ENCODE data around the gene CCL21.
"Not testable (repeated sequence)": the region's sequence is repeated elsewhere in the genome, so short reads cannot be mapped to it uniquely, and the experiment has no call there.

The CCL21 gene

GRCh38 chr9:34710023-34710422 lies at the start of gene CCL21:
Gene CCL21 (minus strand): TSS chr9:34710136. CDS start chr9:34710066, 70 bp downstream.
- no peak for DNase-seq

DNA sequence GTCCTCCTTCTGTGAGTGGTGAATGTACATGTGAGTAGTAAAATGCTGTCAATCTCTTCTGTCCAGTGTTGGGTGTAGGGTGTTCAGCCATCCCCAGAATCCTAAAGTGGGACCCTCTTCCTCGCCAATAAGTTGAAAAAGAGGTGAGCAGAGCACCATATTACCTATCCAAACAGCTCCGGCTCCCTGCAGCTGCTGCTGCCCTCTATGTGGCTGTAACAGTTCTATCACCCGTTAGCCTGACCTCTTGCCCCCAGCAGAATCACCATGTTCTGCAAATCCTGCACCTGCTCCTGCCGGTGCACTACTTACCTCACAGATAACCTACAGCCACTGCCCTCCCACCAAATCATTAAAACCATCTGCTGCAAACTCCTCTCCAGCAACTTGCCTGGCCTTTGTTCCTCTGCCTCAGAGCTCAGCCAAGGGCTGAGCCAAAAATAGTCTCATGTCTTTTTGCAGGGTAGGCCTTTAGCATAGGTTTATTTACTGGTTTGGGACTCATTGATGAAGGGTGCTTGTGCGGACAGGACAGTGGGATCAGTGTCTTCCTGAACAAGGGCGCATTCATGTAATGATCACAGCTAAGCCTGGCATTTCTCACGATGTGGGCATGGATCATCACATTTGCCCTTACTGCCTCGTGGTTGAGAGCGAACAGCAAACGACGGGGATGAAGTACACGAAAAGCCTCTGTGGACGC lies 49.6 kb upstream of the CCL21 start:
- DNase-seq, result no peak

DNA sequence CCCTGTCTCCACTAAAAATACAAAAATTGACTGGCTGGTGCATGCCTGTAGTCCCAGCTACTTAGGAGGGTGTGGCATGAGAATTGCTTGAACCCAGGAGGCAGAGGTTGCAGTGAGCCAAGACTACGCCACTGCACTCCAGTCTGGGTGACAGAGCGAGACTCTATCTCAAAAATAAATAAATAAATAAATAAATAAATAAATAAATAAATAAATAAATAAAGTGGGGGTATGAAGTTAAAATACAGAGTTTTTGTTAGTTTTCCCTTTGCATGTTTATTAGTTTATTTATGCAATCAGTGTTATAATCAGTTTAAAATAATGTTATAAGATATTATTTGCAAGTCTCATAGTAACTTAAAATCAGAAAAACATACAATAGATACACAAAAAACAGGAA lies 40.4 kb upstream of the CCL21 start:
- DNase-seq, result not testable (repeated sequence)

GRCh38 chr9:34746526-34746925 lies 36.6 kb upstream of the CCL21 start:
- DNase-seq, result no peak

- no peak for DNase-seq
Measured at GRCh38 chr9:34744295-34745221, 34.6 kb upstream of the CCL21 start.

GRCh38 chr9:34742710-34743109 lies 32.8 kb upstream of the CCL21 start:
- DNase-seq, result no peak

DNA sequence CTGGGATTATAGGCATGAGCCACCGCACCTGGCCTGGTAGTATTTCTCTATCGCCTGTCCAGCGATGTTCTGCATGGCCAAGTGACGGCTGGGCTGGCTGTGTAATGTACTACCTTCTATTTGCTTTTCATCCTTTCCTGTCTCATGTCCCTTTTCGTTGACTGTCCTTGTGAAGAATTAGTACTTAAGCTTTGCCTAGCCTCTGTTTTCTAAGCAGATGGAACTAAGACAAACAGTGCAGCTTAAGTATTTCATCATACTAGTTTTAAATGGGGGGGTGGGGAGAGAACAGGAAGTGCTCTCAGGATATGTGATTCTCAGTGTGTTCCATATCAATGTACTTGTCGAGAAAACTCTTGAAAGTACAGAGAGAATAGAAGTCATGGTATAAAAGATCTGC lies 31.7 kb upstream of the CCL21 start:
- no peak for DNase-seq

GRCh38 chr9:34740176-34740575 lies 30.2 kb upstream of the CCL21 start:
- not testable (repeated sequence) for DNase-seq

DNA sequence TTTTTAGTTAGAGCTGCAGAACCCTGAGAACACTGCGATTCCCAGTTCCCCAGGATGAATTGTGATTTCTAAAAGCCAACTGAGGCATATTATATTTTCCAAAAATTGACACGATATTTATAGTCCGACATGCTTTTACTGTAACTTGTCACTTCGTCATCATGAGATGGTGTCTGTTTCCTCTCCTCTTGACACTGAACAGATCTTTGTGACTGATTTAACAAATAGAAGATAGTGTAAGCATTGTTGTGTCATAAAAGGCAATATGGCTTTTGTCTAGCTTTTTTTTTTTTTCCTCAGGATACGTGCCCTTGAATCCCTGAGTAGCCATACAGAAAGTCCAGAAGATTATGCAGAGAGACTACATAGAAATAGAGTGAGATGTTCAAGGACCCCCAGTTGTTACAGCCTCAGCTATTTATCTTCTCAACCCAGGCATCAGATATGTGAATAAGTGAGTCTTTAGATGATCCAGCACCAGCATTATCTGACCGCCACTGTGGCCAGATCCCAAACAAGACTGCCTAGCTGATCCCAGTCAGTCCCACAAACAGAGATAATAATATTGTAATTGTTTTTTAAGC lies 27.8 kb upstream of the CCL21 start:
- DNase-seq, result no peak

GRCh38 chr9:34734720-34735119 lies 24.8 kb upstream of the CCL21 start:
- DNase-seq, result no peak

DNA sequence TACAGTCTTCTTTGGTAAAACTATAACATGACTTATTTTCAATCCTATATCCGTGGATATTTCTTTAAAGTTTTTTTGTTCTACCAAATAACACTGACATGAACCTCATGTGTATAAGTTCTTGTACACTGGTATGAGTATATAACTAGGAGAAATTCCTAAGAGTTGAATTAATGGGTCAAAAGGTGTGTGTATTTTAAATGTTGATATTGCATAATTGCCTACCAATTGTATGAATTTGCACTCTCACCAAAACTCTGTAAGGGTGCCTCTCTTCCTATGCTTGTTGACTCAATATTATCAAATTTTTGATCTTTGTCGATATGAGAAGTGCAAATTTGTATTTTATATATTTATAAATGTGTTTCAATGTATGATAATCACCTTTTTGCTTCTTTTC lies 22.9 kb upstream of the CCL21 start:
- no peak for DNase-seq

DNA sequence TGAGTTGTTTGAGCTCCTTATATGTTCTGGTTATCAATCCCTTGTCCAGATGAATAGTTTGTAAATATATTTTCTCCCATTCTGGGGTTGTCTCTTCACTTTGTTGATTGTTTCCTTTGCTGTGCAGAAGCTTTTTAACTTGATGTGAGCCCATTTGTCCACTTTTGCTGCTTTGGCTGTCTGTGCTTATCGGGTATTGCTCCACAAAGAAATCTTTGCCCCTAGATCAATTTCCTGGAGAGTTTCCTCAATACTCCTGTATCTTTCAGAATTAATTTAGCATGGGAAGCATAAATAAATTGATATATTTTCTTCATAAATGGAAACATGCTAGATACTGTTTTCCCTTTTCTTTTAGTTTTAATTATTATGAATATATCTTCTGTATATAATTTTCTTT lies 22.5 kb upstream of the CCL21 start:
- DNase-seq, result no peak

GRCh38 chr9:34723141-34723540 lies 13.2 kb upstream of the CCL21 start:
- no peak for DNase-seq

DNA sequence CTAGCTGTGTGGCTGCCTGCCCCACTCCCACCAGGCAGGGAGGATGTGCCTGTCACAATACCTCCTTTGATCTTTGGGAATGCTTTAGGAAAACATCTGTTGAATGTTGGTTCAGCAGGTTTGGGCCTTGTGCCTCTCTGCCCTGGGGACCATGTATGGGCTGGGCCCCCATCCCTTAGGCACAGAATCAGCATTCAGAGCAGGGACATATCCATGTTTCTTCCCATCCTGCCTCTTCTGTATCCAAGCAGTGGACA lies 9.8 kb upstream of the CCL21 start:
- not testable (repeated sequence) for DNase-seq

DNA sequence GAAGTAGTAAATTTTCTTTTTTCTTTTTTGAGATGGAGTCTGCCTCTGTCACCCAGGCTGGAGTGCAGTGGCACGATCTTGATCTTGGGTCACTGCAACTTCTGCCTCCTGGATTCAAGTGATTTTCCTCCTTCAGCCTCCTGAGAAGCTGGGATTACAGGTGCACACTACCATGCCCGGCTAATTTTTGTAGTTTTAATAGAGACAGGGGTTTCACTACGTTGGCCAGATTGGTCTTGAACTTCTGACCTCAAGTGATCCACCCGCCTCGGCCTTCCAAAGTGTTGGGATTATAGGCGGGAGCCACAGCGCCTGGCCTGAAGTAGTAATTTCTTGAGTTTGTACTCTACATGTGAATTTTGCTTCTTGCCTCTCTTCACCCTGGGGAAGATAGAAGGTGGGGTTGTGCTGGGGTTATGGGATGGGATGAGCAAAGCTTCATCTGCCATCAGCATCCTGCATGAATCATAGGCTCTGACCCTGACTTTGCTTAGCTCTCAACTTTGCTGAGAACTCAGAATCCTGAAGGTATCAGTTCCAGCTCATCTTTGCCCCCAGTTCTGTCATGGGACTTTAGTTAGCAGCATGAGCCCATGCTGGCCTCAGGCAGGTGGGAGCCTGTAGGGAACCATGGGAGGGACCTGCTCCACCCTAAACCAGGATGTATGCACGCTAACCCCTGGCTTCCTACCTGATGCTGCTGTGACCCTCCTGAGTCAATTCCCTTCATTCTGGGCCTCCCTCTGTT lies 9.3 kb upstream of the CCL21 start:
- DNase-seq, result no peak

GRCh38 chr9:34717996-34718614 lies 8.2 kb upstream of the CCL21 start:
- DNase-seq, result no peak

DNA sequence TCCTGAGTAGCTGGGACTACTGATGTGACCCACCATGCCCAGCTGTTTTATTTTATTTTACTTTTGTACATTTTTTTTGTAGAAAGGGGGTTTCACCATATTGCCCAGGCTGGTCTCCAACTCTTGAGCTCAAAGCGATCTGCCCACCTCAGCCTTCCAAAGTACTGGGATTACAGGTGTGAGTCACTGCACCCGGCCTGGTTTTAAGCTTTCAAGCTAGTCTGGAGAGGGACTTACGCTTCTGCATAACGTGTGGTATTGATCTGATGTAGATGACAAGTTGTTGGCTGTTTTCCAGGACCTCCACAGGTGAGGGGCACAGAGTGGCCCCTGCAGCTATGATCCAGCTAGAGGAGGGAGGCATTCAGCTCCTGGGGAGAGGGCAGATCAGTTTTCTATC lies 6.8 kb upstream of the CCL21 start:
- no peak for DNase-seq

- DNase-seq, result no peak
Measured at GRCh38 chr9:34715639-34716215, 5.8 kb upstream of the CCL21 start.

DNA sequence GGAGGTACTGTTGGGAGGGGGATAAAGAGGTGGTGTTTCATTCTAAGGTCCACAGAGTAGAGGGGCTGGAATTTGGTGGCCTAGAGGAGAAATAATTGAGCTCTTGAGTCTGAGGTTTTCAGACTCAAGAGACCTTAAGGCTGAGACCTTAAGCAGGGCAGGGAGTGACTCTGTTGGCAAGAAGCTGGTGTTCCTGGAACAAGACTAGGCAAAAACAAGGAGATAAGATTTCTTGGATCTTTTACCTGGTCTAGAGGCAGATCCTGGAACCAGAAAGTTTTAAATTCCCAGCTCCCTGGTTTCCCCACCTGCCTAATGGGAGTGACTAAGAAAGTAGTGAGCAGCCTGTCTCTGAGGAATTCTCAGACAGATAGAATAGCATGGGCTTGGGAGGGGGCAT lies 4.1 kb upstream of the CCL21 start:
- no peak for DNase-seq

GRCh38 chr9:34712140-34712539 lies 2.2 kb upstream of the CCL21 start:
- DNase-seq, result no peak

DNA sequence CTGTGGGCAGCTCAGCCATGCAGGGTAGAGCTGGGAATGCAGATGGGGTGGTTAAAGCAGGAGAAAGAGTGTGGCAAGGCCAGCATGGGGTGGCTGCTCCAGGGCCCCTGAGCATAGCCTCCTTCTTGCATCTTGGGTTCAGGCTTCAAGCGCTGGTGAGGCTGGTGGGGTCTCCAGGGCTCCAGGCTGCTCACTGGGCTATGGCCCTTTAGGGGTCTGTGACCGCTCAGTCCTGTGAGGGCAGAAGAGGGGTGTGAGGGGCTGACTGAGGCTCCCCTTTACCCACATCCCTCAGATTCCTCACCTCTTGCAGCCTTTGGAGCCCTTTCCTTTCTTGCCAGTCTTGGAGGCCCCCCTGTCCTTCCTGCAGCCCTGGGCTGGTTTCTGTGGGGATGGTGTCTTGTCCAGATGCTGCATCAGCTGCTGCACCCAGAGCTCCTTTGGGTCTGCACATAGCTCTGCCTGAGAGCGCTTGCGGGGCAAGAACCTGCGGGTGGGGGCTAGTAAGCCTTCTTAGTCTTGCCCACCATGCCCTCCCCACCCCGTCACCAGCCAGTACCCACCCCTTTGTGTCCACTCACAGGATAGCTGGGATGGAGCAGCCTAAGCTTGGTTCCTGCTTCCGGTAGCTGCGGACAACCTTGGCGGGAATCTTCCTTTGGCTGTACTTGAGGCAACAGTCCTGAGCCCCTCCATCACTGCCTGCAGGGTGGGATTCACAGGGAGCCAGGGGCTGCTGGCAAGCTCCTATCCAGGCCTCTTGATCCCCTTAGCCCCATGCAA lies 549 bp downstream of the CCL21 start:
- no peak for DNase-seq

DNA sequence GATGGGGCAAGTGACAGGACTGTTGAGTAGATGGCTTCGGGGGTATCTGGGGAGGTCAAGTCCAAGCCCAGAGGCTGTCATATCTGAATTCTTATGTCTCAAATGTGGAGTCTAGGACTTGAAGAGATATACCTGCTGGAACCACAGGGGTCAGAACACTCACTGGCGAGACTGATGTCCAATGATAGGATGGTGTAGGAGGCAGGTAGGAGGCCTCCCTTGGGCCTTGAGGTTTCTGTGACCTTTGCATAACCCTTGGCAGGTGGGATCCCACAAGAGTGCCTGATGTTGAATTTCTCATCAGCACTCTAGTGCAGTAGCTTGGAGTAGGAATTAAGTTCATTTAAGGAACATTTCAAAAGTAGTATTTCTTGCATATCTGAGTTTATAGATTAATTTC lies 2.8 kb downstream of the CCL21 start:
- no peak for DNase-seq

All from activated CD8-positive, alpha-beta memory T cell treated with anti-CD3 and anti-CD28 coated beads, Interleukin-2, amount 50 U/mL, for 48 hours (primary cell).